ENCODE results near the gene TMEM107.

Gene TMEM107

DNA sequence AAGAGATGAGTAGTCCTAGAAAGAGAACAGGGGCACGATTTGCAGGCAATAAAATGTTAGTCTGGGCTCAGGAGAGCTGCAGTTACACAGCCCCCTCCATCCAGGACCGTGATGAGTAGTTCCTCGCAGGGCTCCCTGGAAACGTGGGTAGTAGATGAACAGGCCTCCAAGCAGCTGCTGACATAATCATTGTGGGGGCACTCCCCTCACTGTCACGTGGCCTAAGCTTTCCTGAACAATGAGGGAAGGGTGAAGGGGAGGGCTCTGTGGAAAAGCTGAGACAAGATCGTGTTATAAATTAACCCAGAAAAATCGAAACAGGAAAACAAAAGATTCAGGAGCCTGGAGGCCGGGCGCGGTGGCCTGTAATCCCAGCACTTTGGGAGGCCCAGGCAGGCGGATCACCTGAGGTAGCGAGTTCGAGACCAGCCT is 22.6 kb downstream of the TMEM107 start:
- POLR2A ChIA-PET, result interaction anchor here (0.6 to 2.0 kb wide), 14 partner anchors 10 to 296 kb away, joined by 3 to 16 read pairs (median 4); partner anchors contain the start of genes ALOXE3, AURKB, BORCS6 and KRABD2
- Histone ChIP-seq H3K36me3 (ENCODE audit: control insufficient read depth in 2 of 2, insufficient read depth in 1 of 2, low read length in 2 of 2) (peaks cover 4 to 25% of the 10 kb centered on the region in 2 experiments; a peak in 2 of 3 replicates), H3K4me3 (ENCODE audit: low read depth, low read length) (no peak overlapping the region), H3K4me1 (ENCODE audit: control insufficient read depth, insufficient read depth, low read length) (peaks cover 25% of the 10 kb centered on the region), H3K27ac (ENCODE audit: extremely low read depth, low read depth, low read length) (peak overlapping the region; percentile 74), H3K9me3 (ENCODE audit: control insufficient read depth, insufficient read depth, low read depth, low read length) (no peaks in the 10 kb centered on the region)
- CTCF ChIA-PET, result interaction anchor here (0.6 to 3.2 kb wide), 7 partner anchors 35 to 1363 kb away, joined by 3 to 15 read pairs (median 4); partner anchors contain the start of gene ALOXE3
- TF ChIP-seq ZNF335 (tag by site-specific recombination; conservative IDR thresholded peaks at IDR 0.05), result peak; percentile 64; the same call in 1 of the 2 replicates
- TF ChIP-seq, protein P1, sequence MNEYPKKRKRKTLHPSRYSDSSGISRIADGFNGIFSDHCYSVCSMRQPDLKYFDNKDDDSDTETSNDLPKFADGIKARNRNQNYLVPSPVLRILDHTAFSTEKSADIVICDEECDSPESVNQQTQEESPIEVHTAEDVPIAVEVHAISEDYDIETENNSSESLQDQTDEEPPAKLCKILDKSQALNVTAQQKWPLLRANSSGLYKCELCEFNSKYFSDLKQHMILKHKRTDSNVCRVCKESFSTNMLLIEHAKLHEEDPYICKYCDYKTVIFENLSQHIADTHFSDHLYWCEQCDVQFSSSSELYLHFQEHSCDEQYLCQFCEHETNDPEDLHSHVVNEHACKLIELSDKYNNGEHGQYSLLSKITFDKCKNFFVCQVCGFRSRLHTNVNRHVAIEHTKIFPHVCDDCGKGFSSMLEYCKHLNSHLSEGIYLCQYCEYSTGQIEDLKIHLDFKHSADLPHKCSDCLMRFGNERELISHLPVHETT (tag by site-specific recombination; IDR thresholded peaks at IDR 0.05), result 0 out of 2 replicates have a peak, but pooled peaks have one; percentile 6
- 0 out of 2 replicates have a peak, but pooled peaks have one; percentile 29 for TF ChIP-seq ZNF558 (tag by site-specific recombination; IDR thresholded peaks at IDR 0.05)
- no peak for TF ChIP-seq REPIN1 (tag by site-specific recombination; IDR thresholded peaks at IDR 0.05; ENCODE audit: low read depth)
- TF ChIP-seq, protein P2, sequence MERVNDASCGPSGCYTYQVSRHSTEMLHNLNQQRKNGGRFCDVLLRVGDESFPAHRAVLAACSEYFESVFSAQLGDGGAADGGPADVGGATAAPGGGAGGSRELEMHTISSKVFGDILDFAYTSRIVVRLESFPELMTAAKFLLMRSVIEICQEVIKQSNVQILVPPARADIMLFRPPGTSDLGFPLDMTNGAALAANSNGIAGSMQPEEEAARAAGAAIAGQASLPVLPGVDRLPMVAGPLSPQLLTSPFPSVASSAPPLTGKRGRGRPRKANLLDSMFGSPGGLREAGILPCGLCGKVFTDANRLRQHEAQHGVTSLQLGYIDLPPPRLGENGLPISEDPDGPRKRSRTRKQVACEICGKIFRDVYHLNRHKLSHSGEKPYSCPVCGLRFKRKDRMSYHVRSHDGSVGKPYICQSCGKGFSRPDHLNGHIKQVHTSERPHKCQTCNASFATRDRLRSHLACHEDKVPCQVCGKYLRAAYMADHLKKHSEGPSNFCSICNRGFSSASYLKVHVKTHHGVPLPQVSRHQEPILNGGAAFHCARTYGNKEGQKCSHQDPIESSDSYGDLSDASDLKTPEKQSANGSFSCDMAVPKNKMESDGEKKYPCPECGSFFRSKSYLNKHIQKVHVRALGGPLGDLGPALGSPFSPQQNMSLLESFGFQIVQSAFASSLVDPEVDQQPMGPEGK (tag by site-specific recombination; IDR thresholded peaks at IDR 0.05), result peak; percentile 89
- TF ChIP-seq, protein P3, sequence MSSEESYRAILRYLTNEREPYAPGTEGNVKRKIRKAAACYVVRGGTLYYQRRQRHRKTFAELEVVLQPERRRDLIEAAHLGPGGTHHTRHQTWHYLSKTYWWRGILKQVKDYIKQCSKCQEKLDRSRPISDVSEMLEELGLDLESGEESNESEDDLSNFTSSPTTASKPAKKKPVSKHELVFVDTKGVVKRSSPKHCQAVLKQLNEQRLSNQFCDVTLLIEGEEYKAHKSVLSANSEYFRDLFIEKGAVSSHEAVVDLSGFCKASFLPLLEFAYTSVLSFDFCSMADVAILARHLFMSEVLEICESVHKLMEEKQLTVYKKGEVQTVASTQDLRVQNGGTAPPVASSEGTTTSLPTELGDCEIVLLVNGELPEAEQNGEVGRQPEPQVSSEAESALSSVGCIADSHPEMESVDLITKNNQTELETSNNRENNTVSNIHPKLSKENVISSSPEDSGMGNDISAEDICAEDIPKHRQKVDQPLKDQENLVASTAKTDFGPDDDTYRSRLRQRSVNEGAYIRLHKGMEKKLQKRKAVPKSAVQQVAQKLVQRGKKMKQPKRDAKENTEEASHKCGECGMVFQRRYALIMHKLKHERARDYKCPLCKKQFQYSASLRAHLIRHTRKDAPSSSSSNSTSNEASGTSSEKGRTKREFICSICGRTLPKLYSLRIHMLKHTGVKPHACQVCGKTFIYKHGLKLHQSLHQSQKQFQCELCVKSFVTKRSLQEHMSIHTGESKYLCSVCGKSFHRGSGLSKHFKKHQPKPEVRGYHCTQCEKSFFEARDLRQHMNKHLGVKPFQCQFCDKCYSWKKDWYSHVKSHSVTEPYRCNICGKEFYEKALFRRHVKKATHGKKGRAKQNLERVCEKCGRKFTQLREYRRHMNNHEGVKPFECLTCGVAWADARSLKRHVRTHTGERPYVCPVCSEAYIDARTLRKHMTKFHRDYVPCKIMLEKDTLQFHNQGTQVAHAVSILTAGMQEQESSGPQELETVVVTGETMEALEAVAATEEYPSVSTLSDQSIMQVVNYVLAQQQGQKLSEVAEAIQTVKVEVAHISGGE (tag by site-specific recombination; conservative IDR thresholded peaks at IDR 0.05; ENCODE audit: low read depth), result no peak
- TF ChIP-seq, protein P4, sequence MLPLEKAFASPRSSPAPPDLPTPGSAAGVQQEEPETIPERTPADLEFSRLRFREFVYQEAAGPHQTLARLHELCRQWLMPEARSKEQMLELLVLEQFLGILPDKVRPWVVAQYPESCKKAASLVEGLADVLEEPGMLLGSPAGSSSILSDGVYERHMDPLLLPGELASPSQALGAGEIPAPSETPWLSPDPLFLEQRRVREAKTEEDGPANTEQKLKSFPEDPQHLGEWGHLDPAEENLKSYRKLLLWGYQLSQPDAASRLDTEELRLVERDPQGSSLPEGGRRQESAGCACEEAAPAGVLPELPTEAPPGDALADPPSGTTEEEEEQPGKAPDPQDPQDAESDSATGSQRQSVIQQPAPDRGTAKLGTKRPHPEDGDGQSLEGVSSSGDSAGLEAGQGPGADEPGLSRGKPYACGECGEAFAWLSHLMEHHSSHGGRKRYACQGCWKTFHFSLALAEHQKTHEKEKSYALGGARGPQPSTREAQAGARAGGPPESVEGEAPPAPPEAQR (tag by site-specific recombination; IDR thresholded peaks at IDR 0.05), result no peak
- TF ChIP-seq, protein P5, sequence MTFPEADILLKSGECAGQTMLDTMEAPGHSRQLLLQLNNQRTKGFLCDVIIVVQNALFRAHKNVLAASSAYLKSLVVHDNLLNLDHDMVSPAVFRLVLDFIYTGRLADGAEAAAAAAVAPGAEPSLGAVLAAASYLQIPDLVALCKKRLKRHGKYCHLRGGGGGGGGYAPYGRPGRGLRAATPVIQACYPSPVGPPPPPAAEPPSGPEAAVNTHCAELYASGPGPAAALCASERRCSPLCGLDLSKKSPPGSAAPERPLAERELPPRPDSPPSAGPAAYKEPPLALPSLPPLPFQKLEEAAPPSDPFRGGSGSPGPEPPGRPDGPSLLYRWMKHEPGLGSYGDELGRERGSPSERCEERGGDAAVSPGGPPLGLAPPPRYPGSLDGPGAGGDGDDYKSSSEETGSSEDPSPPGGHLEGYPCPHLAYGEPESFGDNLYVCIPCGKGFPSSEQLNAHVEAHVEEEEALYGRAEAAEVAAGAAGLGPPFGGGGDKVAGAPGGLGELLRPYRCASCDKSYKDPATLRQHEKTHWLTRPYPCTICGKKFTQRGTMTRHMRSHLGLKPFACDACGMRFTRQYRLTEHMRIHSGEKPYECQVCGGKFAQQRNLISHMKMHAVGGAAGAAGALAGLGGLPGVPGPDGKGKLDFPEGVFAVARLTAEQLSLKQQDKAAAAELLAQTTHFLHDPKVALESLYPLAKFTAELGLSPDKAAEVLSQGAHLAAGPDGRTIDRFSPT (tag by site-specific recombination; IDR thresholded peaks at IDR 0.05), result peak; percentile 39; the same call in 1 of the 2 replicates
- no peak for TF ChIP-seq ZNF169 (tag by site-specific recombination; IDR thresholded peaks at IDR 0.05)
- no peak for TF ChIP-seq ZNF266 (tag by site-specific recombination; IDR thresholded peaks at IDR 0.05; ENCODE audit: low read depth)
- no peak for TF ChIP-seq ZNF184 (tag by site-specific recombination; IDR thresholded peaks at IDR 0.05)
- peak; percentile 58; the same call in 1 of the 2 replicates for TF ChIP-seq ZNF660 (tag by site-specific recombination; IDR thresholded peaks at IDR 0.05)
- TF ChIP-seq, protein P6, sequence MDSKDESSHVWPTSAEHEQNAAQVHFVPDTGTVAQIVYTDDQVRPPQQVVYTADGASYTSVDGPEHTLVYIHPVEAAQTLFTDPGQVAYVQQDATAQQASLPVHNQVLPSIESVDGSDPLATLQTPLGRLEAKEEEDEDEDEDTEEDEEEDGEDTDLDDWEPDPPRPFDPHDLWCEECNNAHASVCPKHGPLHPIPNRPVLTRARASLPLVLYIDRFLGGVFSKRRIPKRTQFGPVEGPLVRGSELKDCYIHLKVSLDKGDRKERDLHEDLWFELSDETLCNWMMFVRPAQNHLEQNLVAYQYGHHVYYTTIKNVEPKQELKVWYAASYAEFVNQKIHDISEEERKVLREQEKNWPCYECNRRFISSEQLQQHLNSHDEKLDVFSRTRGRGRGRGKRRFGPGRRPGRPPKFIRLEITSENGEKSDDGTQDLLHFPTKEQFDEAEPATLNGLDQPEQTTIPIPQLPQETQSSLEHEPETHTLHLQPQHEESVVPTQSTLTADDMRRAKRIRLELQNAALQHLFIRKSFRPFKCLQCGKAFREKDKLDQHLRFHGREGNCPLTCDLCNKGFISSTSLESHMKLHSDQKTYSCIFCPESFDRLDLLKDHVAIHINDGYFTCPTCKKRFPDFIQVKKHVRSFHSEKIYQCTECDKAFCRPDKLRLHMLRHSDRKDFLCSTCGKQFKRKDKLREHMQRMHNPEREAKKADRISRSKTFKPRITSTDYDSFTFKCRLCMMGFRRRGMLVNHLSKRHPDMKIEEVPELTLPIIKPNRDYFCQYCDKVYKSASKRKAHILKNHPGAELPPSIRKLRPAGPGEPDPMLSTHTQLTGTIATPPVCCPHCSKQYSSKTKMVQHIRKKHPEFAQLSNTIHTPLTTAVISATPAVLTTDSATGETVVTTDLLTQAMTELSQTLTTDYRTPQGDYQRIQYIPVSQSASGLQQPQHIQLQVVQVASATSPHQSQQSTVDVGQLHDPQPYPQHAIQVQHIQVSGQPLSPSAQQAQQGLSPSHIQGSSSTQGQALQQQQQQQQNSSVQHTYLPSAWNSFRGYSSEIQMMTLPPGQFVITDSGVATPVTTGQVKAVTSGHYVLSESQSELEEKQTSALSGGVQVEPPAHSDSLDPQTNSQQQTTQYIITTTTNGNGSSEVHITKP (tag by site-specific recombination; IDR thresholded peaks at IDR 0.05), result peak; percentile 66; the same call in 1 of the 2 replicates
- TF ChIP-seq ZBTB20 (tag by site-specific recombination; IDR thresholded peaks at IDR 0.05), result peak; percentile 48; the same call in 1 of the 2 replicates
- 0 out of 2 replicates have a peak, but pooled peaks have one; percentile 8 for TF ChIP-seq BCL11A (tag by site-specific recombination; IDR thresholded peaks at IDR 0.05; ENCODE audit: low read depth)
- no peak for TF ChIP-seq ZBTB48 (tag by site-specific recombination; IDR thresholded peaks at IDR 0.05)
- no peak for TF ChIP-seq MZF1 (tag by site-specific recombination; IDR thresholded peaks at IDR 0.05; ENCODE audit: borderline replicate concordance)
- peak; percentile 89 for TF ChIP-seq ZBTB17 (tag by site-specific recombination; IDR thresholded peaks at IDR 0.05)
- peak; percentile 60 for TF ChIP-seq KLF1 (tag by site-specific recombination; IDR thresholded peaks at IDR 0.05)
- TF ChIP-seq IKZF3 (tag by site-specific recombination; IDR thresholded peaks at IDR 0.05), result peak; percentile 63
- no peak for TF ChIP-seq ZNF366 (tag by site-specific recombination; conservative IDR thresholded peaks at IDR 0.05)
- peak; percentile 60 for TF ChIP-seq ZFHX2 (tag by site-specific recombination; conservative IDR thresholded peaks at IDR 0.05)
